Activated naive CD4-positive, alpha-beta T cell treated with Interleukin-2 at 50 U/mL for 16 hours (primary cell): Measurements from ENCODE around the gene TMEM59L.
"Not testable (repeated sequence)": the region's sequence is repeated elsewhere in the genome, so short reads cannot be mapped to it uniquely, and the experiment has no call there.

ENCODE experiments used
- DNase-seq: peaks from one replicate; pipeline ENCODE4 v3.0.0-alpha.2; 2020

TMEM59L gene

DNA sequence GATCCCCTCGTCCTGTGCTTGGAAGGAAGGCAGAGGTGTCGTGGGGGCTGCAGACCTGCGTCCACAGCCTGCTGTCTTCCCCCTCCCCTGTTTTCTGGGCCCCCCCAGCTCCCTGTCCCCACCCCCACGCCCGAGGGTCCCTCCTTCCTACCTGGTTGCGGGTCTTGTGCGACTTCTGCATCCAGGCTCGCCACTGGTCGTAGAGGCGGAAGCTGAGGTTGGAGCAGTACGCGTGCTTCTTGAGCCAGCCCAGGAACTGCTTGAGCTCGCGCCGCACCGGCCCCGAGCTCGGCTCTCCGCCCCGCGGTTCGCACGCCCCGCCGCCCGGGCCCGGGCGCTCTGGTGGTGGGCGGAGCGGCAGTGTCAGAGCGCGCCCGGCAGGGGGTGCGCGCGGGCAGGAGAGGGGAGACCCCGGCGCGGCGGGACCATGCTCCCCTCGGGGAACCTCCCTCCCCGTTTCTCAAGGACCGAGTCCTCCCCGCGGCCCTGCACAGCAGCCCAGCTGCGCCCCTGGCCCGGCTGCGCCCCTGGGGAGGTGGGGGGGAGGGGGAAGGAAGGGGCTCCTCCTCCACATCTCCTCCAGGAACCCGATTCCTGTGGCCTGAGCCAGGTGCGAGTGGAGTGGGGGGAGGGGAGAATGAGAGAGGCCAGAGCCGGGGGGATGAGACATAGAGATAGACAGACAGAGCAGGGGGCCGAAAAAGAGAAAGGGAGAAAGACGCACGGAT is 18.4 kb upstream of the TMEM59L start:
- DNase-seq, result peak; percentile 78

- DNase-seq, result no peak
Observed at GRCh38 chr19:18594824-18595373, 17.8 kb upstream of the TMEM59L start.

DNA sequence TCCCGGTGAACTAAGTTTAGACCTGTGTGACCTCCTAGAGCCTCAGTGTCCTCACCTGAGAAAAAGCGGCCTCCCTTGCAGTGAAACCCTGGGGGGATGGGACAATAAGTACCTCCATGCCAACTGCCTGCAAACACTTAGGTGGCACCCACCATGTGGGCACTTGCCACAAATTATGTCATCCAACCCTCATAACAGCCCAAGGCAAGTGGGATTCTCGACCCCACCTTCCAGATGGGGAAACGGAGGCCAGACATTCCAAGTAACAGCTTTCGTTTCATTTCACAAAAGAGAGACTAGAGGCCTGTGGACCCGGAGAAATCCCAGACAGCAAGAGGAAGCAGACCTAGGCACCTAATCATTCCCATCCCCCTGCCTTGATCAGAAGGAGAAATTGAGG is 17.2 kb upstream of the TMEM59L start:
- no peak for DNase-seq

- DNase-seq, result no peak
Observed at GRCh38 chr19:18596752-18597157, 15.9 kb upstream of the TMEM59L start.

GRCh38 chr19:18597809-18598660 is 14.6 kb upstream of the TMEM59L start:
- DNase-seq, result no peak

DNA sequence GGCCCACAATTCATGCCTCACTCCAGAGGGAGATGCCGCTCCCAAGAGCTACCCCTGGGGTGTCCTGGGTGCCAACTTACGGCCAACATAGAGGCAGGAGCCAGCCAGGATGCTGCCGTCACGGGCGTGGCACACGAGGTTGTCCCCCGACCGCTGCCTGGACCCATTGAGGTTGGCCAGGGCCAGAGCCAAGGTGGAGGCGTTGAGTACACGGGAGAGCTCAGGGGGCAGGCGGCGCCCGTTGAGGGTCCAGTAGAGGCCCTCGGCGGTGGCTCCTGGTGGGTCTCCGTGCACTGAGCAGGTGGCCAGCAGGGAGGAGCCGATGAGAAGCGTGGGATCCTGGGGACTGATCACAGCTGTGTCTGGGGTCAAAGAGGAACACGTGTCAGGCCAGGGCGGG is 13.2 kb upstream of the TMEM59L start:
- no peak for DNase-seq

- not testable (repeated sequence) for DNase-seq
Observed at GRCh38 chr19:18600692-18601397, 11.8 kb upstream of the TMEM59L start.

GRCh38 chr19:18601875-18602274 is 10.8 kb upstream of the TMEM59L start:
- no peak for DNase-seq

DNA sequence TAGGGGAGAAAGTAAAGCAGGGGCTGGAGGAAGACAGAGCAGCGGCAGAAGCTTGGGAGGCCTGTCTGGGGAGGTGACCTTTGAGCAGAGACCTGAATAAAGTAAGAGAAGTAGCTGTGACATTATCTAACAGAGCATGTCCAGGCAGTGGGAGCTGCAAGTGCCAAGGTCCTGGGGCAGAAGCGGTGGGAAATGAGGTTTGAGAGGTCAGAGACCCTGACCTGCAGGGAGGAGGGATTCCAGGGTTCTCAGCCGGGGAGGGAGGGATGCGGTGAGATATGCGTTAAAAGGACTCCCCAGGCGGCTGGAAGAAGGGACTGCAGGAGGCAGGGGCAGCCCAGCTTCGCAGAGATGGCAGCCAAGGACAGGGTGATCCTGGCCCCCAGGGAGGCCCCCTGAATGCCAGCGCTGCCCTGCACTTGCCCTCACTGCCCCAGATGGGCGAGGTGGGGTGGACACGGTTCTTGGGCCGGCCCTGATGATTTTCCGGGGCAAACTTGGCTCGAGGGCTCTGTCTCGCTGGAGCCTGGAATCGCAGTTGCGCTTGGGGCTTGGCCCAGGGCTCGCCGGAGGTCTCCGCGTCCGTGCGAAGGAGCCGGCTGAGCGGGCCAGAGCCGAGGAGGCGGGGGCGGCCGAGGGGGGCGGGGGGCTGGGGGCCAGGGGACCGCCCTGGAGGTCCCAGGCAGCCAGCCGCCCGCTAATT is 9.3 kb upstream of the TMEM59L start:
- DNase-seq, result peak; percentile 19

GRCh38 chr19:18603958-18604819 is 8.5 kb upstream of the TMEM59L start:
- no peak for DNase-seq

GRCh38 chr19:18604820-18605159 is 7.9 kb upstream of the TMEM59L start:
- no peak for DNase-seq

GRCh38 chr19:18605196-18605545 is 7.5 kb upstream of the TMEM59L start:
- no peak for DNase-seq

GRCh38 chr19:18605546-18606280 is 7.0 kb upstream of the TMEM59L start:
- DNase-seq, result no peak

DNA sequence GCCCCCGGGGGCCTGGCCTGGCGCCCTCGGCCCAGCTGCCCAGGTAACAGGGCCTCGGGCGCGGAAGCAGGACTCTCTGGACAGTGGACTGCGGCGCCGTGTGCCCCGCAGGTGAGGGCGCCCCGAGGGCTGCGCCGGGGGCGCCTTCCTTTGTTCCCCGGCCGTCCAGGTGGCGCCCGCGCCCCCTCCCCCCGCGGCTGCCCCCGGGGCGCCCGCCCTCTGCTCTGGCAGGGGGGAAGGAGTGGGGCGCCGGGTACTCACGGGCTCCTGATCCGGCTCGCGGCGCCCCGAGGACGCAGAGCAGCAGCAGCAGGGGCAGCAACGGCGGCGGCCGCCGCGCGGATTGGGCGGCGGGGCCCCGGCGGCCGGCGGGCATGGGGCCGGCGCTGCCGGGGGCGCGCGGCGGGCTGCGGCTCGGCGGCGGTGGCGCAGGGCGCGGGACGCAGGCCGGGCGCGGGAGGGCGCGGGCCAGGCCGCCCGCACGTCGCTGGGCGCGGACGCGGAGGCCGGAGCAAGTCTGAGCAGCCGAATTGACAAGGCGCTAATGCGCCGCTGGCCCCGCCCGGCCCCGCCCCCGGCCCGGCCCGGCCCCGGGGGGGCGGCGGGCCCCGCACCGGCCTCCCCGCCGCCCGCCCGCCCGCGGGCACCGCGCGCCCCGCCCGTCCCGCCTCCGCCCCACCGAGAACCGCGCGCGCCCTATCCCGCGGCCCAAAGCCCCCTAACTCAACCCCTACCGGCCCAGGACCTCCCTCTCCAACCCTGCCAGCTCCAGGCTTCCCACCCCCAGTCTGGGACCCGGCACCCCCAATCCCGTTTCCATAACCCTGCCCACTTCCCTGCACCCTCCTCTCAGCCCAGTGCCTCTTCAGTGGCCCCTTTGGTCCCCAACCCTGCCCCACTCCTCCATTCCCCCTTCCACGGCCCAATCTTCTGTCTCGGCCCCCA is 6.1 kb upstream of the TMEM59L start, which contains the start of gene CRLF1:
TSS of gene CRLF1 (minus strand) at position 519 of the 945 bp plus-strand sequence. CDS start at position 376, 143 bp downstream.
- no peak for DNase-seq

DNA sequence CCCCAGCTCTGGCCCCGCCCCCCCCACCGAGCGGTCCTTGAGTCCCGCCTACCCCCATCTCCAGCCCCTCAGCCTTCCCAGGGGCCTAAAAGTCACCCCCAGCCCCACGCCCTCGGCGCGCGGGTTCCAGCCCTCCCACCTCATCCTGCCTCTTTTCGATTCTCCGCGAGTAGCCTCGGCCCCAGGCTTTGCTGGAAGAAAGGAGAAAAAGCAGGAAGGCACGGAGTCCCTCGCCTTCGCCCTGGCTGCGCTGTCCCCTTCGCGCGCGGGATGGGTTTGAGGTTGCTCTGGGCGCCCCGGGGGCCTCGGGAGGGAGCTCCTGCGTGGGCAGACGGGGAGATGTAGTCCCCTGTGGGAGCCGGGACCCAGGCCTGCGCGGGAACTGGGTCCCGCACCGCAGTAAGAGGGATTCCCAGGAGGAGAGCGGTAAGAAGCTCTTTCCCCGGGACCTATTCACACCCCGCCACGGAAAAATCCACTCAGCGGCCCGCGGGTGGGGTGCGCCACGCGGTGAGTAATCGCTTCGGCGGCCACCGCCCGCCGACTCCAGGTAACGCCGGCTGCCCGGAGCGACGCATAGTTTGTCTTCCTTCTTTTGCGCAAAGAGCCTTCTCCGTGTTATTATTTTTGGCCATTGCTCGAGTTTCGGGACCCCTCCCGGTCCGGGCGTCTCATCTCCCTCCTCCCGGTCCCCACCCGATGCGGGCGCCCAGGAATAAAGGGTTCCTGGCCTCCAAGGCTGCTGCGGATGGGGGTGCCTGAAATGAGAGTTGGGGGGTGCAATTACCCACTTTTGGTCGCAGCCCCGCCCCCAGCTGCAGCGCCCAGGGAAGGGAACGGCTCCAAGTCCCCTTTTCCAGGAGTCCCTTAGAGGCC is 5.2 kb upstream of the TMEM59L start:
- peak; percentile 37 for DNase-seq

GRCh38 chr19:18608102-18608804 is 4.4 kb upstream of the TMEM59L start:
- DNase-seq, result no peak

- no peak for DNase-seq
Observed at GRCh38 chr19:18608805-18609716, 3.6 kb upstream of the TMEM59L start.
